GM23338 (cell line): ENCODE data around the gene ST6GALNAC4. TPM values are rescaled to one million over a fixed set of nuclear protein-coding genes. Genes with fewer than 3 reads are reported as not detected.

Experiments
- ATAC-seq: fragments of 200-7000 bp; cut with Tn5 transposase; 3 replicates; pipeline ENCODE4 v1.9.1; 2020
- DNase-seq: peaks from one replicate; pipeline ENCODE4 v3.0.0-alpha.2; 2015; ENCODE audit warnings: low spot score
- H2AFZ ChIP-seq: fragments of 200-600 bp; sonication (generic); 2 replicates; pipeline ENCODE4 v1.8.0; 2016; ENCODE audit warnings: antibody characterized with exemption, mild to moderate bottlenecking, moderate library complexity
- H3F3A ChIP-seq: fragments of 200-600 bp; sonication (generic); replicated peaks from 2 replicates; pipeline ENCODE4 v1.8.0; 2017; ENCODE audit warnings: antibody characterized with exemption, mixed run types, low read depth
- H3K27ac ChIP-seq: fragments of 200-600 bp; sonication (generic); 2 replicates; pipeline ENCODE4 v1.6.1; 2016; ENCODE audit warnings: low read depth
- H3K27me3 ChIP-seq: fragments of 200-600 bp; sonication (generic); 2 replicates; pipeline ENCODE4 v1.8.0; 2016; ENCODE audit warnings: mild to moderate bottlenecking, mixed run types, moderate library complexity; ENCODE audit not compliant: insufficient read depth
- H3K36me3 ChIP-seq: fragments of 200-600 bp; sonication (generic); 2 replicates; pipeline ENCODE4 v1.8.0; 2016; ENCODE audit warnings: mild to moderate bottlenecking; ENCODE audit not compliant: insufficient read depth
- H3K4me1 ChIP-seq: fragments of 200-600 bp; sonication (generic); 2 replicates; pipeline ENCODE4 v1.8.0; 2016; ENCODE audit warnings: mild to moderate bottlenecking, moderate library complexity; ENCODE audit not compliant: insufficient read depth
- H3K4me2 ChIP-seq: fragments of 200-600 bp; sonication (generic); 2 replicates; pipeline ENCODE4 v1.7.1; 2017; ENCODE audit warnings: mixed run types
- H3K4me3 ChIP-seq: fragments of 200-600 bp; sonication (generic); 2 replicates; pipeline ENCODE4 v1.6.1; 2016; ENCODE audit warnings: mixed run types
- H3K79me2 ChIP-seq: fragments of 200-600 bp; sonication (generic); replicated peaks from 2 replicates; pipeline ENCODE4 v1.8.0; 2017; ENCODE audit warnings: mild to moderate bottlenecking; ENCODE audit not compliant: insufficient read depth
- H3K9me2 ChIP-seq: fragments of 200-600 bp; sonication (generic); 2 replicates; pipeline ENCODE4 v1.8.0; 2017; ENCODE audit not compliant: insufficient read depth
- H4K20me1 ChIP-seq: fragments of 200-600 bp; sonication (generic); replicated peaks from 2 replicates; pipeline ENCODE4 v1.8.0; 2017; ENCODE audit warnings: mild to moderate bottlenecking; ENCODE audit not compliant: insufficient read depth
- H3K27ac Mint-ChIP-seq: 2 replicates; pipeline ENCODE4 v1.8.0; 2020; ENCODE audit warnings: inconsistent platforms, mild to moderate bottlenecking, moderate library complexity, mixed read lengths
- H3K27me3 Mint-ChIP-seq: 3 replicates; pipeline ENCODE4 v1.8.0; 2022; ENCODE audit warnings: low read depth, mild to moderate bottlenecking, moderate library complexity, mixed read lengths, inconsistent platforms; ENCODE audit not compliant: insufficient read depth, poor library complexity
- H3K36me3 Mint-ChIP-seq: 3 replicates; pipeline ENCODE4 v1.8.0; 2021; ENCODE audit warnings: low read depth, mild to moderate bottlenecking, inconsistent platforms, moderate library complexity, mixed read lengths
- H3K4me1 Mint-ChIP-seq: 3 replicates; pipeline ENCODE4 v1.8.0; 2020; ENCODE audit warnings: mild to moderate bottlenecking, inconsistent platforms, mixed read lengths
- H3K4me3 Mint-ChIP-seq: 3 replicates; pipeline ENCODE4 v1.8.0; 2021; ENCODE audit warnings: moderate library complexity, mild to moderate bottlenecking, inconsistent platforms, mixed read lengths
- H3K9me3 Mint-ChIP-seq: 3 replicates; pipeline ENCODE4 v1.8.0; 2020; ENCODE audit warnings: moderate library complexity, mild to moderate bottlenecking, inconsistent platforms, mixed read lengths
- CREB1 ChIP-seq: fragments of 250-450 bp; sonication (Bioruptor Pico); IDR thresholded peaks from 2 replicates; pipeline ENCODE4 v1.5.0; 2020; ENCODE audit warnings: low read depth, mild to moderate bottlenecking, moderate library complexity
- CTCF ChIP-seq, 2 experiments: fragments of 200-600 bp in 1 of 2; sonication (generic) in 1 of 2; conservative IDR thresholded peaks; 2 replicates each; pipeline versions ENCODE4 v1.5.1 to v1.6.1; 2016 to 2017; ENCODE audit warnings: antibody characterized with exemption in 2 of 2, low read depth in 2 of 2, mild to moderate bottlenecking in 2 of 2, moderate library complexity in 1 of 2
- ETS1 ChIP-seq: IDR thresholded peaks from 2 replicates; pipeline ENCODE4 v1.6.1; 2016; ENCODE audit warnings: antibody characterized with exemption
- JUNB ChIP-seq: IDR thresholded peaks from one replicate; pipeline ENCODE4 v1.6.1; 2016; ENCODE audit warnings: antibody characterized with exemption; ENCODE audit not compliant: unreplicated experiment
- NANOG ChIP-seq: IDR thresholded peaks from 2 replicates; pipeline ENCODE4 v1.6.1; 2016; ENCODE audit warnings: antibody characterized with exemption, borderline replicate concordance
- POLR2AphosphoS5 ChIP-seq: IDR thresholded peaks from 2 replicates; pipeline ENCODE4 v1.6.1; 2016; ENCODE audit warnings: antibody characterized with exemption, low read depth
- STAT1 ChIP-seq: IDR thresholded peaks from one replicate; pipeline ENCODE4 v1.6.1; 2016; ENCODE audit warnings: antibody characterized with exemption; ENCODE audit not compliant: unreplicated experiment
- ZNF114 ChIP-seq: fragments of 250-450 bp; sonication (Bioruptor Pico); IDR thresholded peaks from 2 replicates; pipeline ENCODE4 v1.5.0; 2020; ENCODE audit warnings: mild to moderate bottlenecking, moderate library complexity
- ZNF331 ChIP-seq: fragments of 250-450 bp; sonication (Bioruptor Pico); IDR thresholded peaks from 2 replicates; pipeline ENCODE4 v1.5.0; 2020; ENCODE audit warnings: low read depth, mild to moderate bottlenecking, moderate library complexity
- polyA plus RNA-seq: library from polyadenylated mRNA; unstranded; fragments of >200 nt; fragmentation: Nextera tagmentation; extraction: Ambion mirVana; gene quantifications from 2 replicates; pipeline ENCODE4 v1.2.1, GENCODE V29; 2016
- total RNA-seq: library from RNA; depleted of rRNA; stranded (reverse); fragments of >200 nt; shearing (Covaris generic); gene quantifications from 2 replicates; pipeline ENCODE4 v1.2.3, GENCODE V29; 2014

ST6GALNAC4 gene
- total and polyA plus RNA-seq, 2 experiments from 2014 or later: 8.1 to 35.3 TPM

GRCh38 chr9:127896395-127897192, 20.2 kb downstream of the ST6GALNAC4 start:
- H3K27ac Mint-ChIP-seq: peak overlapping the region; percentile 62; the same call in 1 of the 2 replicates
- peaks cover 19% of the 10 kb centered on the region for H3F3A ChIP-seq
- TF ChIP-seq ETS1: no peak
- no peak for TF ChIP-seq NANOG
- TF ChIP-seq JUNB: no peak
- no peak for TF ChIP-seq POLR2AphosphoS5
- TF ChIP-seq CTCF (conservative IDR thresholded peaks at IDR 0.05; ENCODE audit: low read depth in 2 of 2): no peak
- TF ChIP-seq ZNF331 (CRISPR knock-in tag): no peak
- no peak for TF ChIP-seq CREB1 (CRISPR knock-in tag)
- TF ChIP-seq ZNF114 (CRISPR knock-in tag): no peak
- H3K4me3 ChIP-seq: peak overlapping the region; percentile 46
- peaks cover 5% of the 10 kb centered on the region for H3K27me3 Mint-ChIP-seq
- H3K27me3 ChIP-seq: peaks cover 5% of the 10 kb centered on the region; the same call in 1 of the 2 replicates
- peak overlapping the region; percentile 26; the same call in 2 of the 3 replicates for H3K4me3 Mint-ChIP-seq
- peaks cover 40% of the 10 kb centered on the region for H3K36me3 Mint-ChIP-seq
- peak overlapping the region; percentile 78 for H3K4me2 ChIP-seq
- peak overlapping the region; percentile 91 for H3K27ac ChIP-seq
- peaks cover 12% of the 10 kb centered on the region; the same call in 1 of the 2 replicates for H4K20me1 ChIP-seq
- no peaks in the 10 kb centered on the region for H3K9me3 Mint-ChIP-seq
- DNase-seq: no peak
- peaks cover 18% of the 10 kb centered on the region for H3K4me1 Mint-ChIP-seq
- H3K9me2 ChIP-seq: no peaks in the 10 kb centered on the region
- H3K36me3 ChIP-seq: peaks cover 29% of the 10 kb centered on the region
- H2AFZ ChIP-seq: no peak overlapping the region
- H3K79me2 ChIP-seq: peaks cover 6% of the 10 kb centered on the region
- peaks cover 24% of the 10 kb centered on the region for H3K4me1 ChIP-seq
- ATAC-seq: no peak

- Histone ChIP-seq H3K9me2 (no peaks in the 10 kb centered on the region), H3K36me3 (peaks cover 29% of the 10 kb centered on the region), H3K27me3 (peaks cover 5% of the 10 kb centered on the region; the same call in 1 of the 2 replicates), H3F3A (peaks cover 19% of the 10 kb centered on the region), H3K27ac (no peak overlapping the region), H3K79me2 (peaks cover 6% of the 10 kb centered on the region), H4K20me1 (peaks cover 16% of the 10 kb centered on the region), H2AFZ (no peak overlapping the region), H3K4me3 (no peak overlapping the region), H3K4me1 (peaks cover 24% of the 10 kb centered on the region), H3K4me2 (no peak overlapping the region)
- Mint-ChIP-seq H3K36me3 (peaks cover 48% of the 10 kb centered on the region), H3K4me1 (peaks cover 16% of the 10 kb centered on the region), H3K4me3 (no peak overlapping the region), H3K27ac (no peak overlapping the region), H3K27me3 (peaks cover 5% of the 10 kb centered on the region), H3K9me3 (no peaks in the 10 kb centered on the region)
- DNase-seq (no peak), ATAC-seq (no peak)
- TF ChIP-seq STAT1 (no peak), NANOG (no peak)
Measured at GRCh38 chr9:127895811-127896210, 21.0 kb downstream of the ST6GALNAC4 start.
